NCI-H69 (cell line): ENCODE measurements around the gene WIPI1.
"Not testable (repeated sequence)": the region's sequence is repeated elsewhere in the genome, so short reads cannot be mapped to it uniquely, and the experiment has no call there.

Experiments
- DNase-seq: peaks from one replicate; lab custom pipeline; 2025; lab: John Stamatoyannopoulos, UW

The WIPI1 gene

DNA sequence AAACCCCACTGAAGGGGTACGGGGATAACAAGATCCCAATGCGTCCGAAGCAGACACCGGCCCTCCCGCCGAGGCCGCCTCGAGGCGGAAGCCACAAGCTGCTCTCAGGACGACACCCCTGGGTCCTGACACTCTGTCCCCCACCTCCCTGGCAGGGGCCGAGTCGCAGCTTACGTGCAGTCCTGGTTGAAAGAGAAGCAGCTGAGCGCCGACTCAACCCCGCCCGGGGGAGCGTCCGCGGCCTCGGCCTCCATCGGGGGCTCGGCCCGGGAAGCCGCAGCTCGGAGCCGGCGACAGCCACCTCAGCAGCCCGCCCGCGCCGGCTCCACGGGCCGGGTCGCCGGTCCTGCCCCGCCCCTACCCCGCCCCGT lies at the start of gene WIPI1:
TSS of gene WIPI1 (minus strand) at position 329 of the 371 bp plus-strand sequence. CDS start at position 254, 75 bp downstream.
- no peak for DNase-seq

DNA sequence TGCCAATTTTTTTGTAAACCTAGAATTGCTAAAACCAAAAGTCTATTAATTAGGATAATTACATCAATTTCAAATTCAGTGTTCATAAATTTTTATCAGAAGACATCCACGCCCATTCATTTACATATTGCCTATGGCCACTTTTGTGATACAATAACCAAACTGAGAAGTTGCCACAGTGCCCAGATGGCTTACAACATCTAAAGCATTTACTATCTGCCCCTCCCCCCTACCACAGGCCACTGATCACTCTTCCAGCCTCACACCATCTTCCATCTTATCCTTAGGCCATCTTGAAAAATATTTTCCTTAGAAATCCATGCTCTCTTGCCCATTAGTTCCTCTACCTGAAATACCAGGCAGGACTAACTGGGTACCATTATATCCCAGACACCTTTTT lies 48.7 kb upstream of the WIPI1 start:
- DNase-seq, result no peak

GRCh38 chr17:68501074-68501473 lies 43.8 kb upstream of the WIPI1 start:
- DNase-seq, result no peak

GRCh38 chr17:68499587-68499986 lies 42.3 kb upstream of the WIPI1 start:
- no peak for DNase-seq

GRCh38 chr17:68498479-68499326 lies 41.4 kb upstream of the WIPI1 start:
- DNase-seq, result no peak

- peak; percentile 15 for DNase-seq
Observed at GRCh38 chr17:68497885-68498319, 40.6 kb upstream of the WIPI1 start.

GRCh38 chr17:68495081-68495480 lies 37.8 kb upstream of the WIPI1 start:
- DNase-seq, result no peak

GRCh38 chr17:68492394-68493054 lies 35.2 kb upstream of the WIPI1 start:
- DNase-seq, result not testable (repeated sequence)

- DNase-seq, result peak; percentile 31
Observed at GRCh38 chr17:68491381-68492231, 34.3 kb upstream of the WIPI1 start.

- DNase-seq, result no peak
Observed at GRCh38 chr17:68489919-68490318, 32.6 kb upstream of the WIPI1 start.

- DNase-seq, result no peak
Observed at GRCh38 chr17:68484458-68484857, 27.2 kb upstream of the WIPI1 start.

DNA sequence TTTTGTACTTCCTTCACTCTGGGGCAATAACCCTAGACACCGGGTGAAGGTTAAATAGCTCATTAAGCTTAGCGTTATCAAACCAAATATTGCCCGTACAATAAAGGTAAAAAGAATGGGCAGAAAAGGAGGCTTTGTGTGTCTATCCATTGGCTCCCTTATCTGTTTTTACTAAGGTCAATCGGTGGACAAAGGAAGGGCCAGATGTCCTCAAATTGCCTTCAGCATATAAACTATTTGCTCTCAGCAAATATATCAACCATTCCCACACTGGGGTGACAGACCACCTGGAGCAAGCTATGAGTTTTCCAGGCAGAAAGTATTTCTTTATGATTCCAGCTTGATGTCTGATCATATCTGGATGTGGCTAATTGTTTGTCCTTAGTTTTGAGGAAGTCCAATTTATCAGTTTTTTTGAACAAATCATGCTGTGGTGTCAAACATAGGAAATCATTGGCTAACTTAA lies 25.3 kb upstream of the WIPI1 start:
- DNase-seq, result peak; percentile 58

- no peak for DNase-seq
Observed at GRCh38 chr17:68480885-68481284, 23.6 kb upstream of the WIPI1 start.

GRCh38 chr17:68470961-68471360 lies 13.7 kb upstream of the WIPI1 start:
- no peak for DNase-seq

- no peak for DNase-seq
Observed at GRCh38 chr17:68468788-68469187, 11.5 kb upstream of the WIPI1 start.

GRCh38 chr17:68468334-68468733 lies 11.0 kb upstream of the WIPI1 start:
- DNase-seq, result no peak

- DNase-seq, result no peak
Observed at GRCh38 chr17:68463211-68464019, 6.1 kb upstream of the WIPI1 start.

DNA sequence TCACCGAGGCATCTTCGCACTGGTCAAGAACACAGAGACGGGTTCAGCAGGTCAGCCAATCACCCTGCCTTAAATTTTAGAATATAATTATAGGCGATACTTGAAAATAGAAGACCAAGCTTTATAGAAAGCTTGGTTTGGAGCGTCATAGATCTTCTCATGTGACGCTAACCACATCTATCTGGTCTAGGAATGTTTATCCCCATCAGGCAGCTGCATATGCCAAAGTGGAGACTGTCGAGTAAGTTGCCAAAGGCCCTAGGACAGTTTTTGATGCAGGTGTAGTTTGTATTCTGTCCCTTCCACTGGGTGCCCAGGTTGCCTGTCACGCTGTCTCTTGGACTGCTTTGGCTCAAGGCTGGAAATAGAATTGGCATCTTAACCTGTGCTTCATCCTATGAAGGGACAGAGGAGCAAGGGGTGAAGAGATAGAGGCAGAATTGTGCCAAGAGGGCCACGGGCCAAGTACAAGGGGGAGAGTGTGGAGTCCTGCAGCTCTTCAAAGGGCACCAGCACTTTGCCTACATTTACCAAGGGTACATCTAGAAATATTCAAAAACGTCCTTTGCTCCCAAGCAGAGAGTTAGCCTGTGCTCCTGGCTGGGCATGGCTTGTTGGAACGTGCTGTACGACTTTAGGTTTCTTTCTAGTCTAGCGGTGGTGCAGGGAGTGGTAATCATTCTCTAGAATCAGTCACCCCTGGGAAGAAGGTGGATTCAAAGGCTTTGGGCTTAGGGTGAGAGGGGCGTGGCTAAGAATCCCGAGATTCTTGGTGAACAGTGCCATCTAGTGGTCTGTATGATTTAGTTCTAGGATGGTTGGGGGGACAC lies 5.3 kb upstream of the WIPI1 start:
- peak; percentile 94 for DNase-seq

DNA sequence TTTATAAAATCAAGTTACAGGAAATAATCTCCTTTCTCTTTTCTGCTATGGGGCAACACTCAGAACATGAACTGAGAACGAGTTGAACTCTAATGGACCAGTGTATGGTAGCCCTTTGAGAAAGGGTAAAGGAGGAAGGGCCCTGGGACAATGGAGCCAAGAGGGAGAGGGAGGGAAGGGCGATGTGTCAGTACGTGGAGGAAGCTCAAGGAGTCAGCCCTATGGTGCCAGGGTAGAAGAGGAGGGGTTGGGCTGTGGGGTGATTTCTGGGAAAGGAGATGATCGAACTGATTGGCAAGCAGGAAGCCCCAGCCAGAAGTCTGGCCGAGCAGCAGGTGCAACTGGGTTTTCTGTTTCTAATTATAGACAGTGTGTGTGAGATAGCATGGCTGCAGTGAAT lies 4.3 kb upstream of the WIPI1 start:
- peak; percentile 70 for DNase-seq

DNA sequence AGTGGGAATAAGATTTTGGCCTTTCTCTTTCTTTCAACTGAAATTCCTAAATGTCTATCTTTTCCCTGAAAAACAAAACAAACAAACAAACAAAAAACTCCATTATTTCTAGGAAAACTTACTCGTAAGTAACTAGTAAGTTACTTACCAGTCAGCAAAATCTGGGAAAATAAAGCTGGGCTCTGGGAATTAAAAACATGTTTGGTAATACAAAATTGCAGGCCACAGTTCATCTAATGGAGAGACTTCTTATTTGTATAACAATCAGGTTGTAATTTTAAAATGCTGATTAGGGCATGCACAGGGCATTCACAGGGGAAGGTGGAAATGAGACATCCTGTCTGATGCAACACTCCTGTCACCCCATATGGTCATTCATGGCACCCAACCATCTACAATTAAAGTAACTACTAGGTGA lies 3.8 kb upstream of the WIPI1 start:
- peak; percentile 77 for DNase-seq

DNA sequence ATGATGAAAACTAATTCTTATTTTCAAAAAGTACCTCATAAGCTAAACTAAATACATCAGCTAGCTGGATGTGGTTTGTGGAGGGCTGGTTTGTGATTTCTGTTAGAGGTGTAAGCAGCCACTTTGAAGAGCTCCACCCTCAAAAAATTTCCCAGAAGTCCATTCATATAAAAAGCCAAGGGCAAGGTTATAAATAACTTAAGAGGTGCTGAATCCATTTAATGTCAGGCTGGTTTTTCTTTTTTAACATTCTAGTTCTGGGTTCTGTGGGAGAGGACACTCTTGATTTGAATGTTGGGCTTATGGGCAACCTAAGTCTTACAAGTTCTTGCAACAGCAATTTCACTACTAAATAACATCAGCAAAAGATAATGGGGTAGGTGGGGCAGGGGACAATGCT lies 3.4 kb upstream of the WIPI1 start:
- DNase-seq, result peak; percentile 47
